A549 (cell line): ENCODE results near the gene DDO. TPM values are rescaled to one million over a fixed set of nuclear protein-coding genes. Genes with fewer than 3 reads are reported as not detected.

Experiments used
- ATAC-seq, 2 experiments: fragments of 200-7000 bp in 1 of 2; fragments of >200 bp in 1 of 2; cut with Nextera tagmentation in 1 of 2; cut with Tn5 transposase in 1 of 2; 3 replicates each; pipeline versions ENCODE4 v1.8.0 to v1.9.1; 2018 to 2020; ENCODE audit warnings: mild to moderate bottlenecking in 1 of 2, moderate library complexity in 1 of 2
- CTCF ChIA-PET: fragments of 300-600 bp; sonication (Branson Sonifier 250); formaldehyde crosslinking; extraction: SDS; loops from one replicate; lab custom pipeline; 2021; ENCODE audit warnings: antibody characterized with exemption, inconsistent platforms; lab: Yijun Ruan, JAX
- POLR2A ChIA-PET: fragments of 350-600 bp; formaldehyde crosslinking; extraction: SDS; loops from one replicate; lab custom pipeline; 2021; ENCODE audit warnings: antibody characterized with exemption, inconsistent platforms; lab: Yijun Ruan, JAX
- DNase-seq, 2 experiments: peaks; one replicate each; pipeline versions ENCODE4 v3.0.0 to v3.0.0-alpha.2; 2011 to 2016; ENCODE audit warnings: low read depth in 1 of 2, low spot score in 1 of 2
- FAIRE-seq: peaks from 2 replicates; lab custom pipeline; 2011; peaks lifted over from hg19 to GRCh38; lab: Jason Lieb, UNC
- H3K27ac ChIP-seq, 2 experiments: fragments of >200 bp; sonication (Bioruptor Twin); formaldehyde crosslinking; 3 replicates each; pipeline ENCODE4 v1.5.1; 2016 to 2017
- H3K4me1 ChIP-seq: fragments of >200 bp; sonication (Bioruptor Twin); formaldehyde crosslinking; 3 replicates; pipeline ENCODE4 v1.6.1; 2016
- H3K4me2 ChIP-seq: fragments of >200 bp; sonication (Bioruptor Twin); formaldehyde crosslinking; 3 replicates; pipeline ENCODE4 v1.6.1; 2016
- H3K4me3 ChIP-seq: fragments of >200 bp; sonication (Bioruptor Twin); formaldehyde crosslinking; 3 replicates; pipeline ENCODE4 v1.5.1; 2016
- H3K9me3 ChIP-seq: fragments of >200 bp; sonication (Bioruptor Twin); formaldehyde crosslinking; 3 replicates; pipeline ENCODE4 v1.6.1; 2016
- CHD2 ChIP-seq: fragments of 150-350 bp; IDR thresholded peaks from 2 replicates; pipeline ENCODE4 v1.6.1; 2014; ENCODE audit warnings: low read length; ENCODE audit not compliant: partially characterized antibody
- CHD4 ChIP-seq: fragments of 200-600 bp; sonication (generic); IDR thresholded peaks from 2 replicates; pipeline ENCODE4 v1.6.1; 2016; ENCODE audit warnings: antibody characterized with exemption, mild to moderate bottlenecking, borderline replicate concordance
- EP300 ChIP-seq, 2 experiments: fragments of >200 bp; sonication (Bioruptor Twin); formaldehyde crosslinking; IDR thresholded peaks; 2 replicates in 1 of 2; 3 replicates in 1 of 2; pipeline ENCODE4 v1.6.1; 2016 to 2017
- FOSL2 ChIP-seq, 2 experiments: fragments of 450-650 bp in 1 of 2; fragments of >200 bp in 1 of 2; sonication (Bioruptor Twin) in 1 of 2; formaldehyde crosslinking; IDR thresholded peaks; 2 replicates each; pipeline versions ENCODE4 v1.5.0 to v1.6.1; 2016 to 2020; ENCODE audit warnings: mild to moderate bottlenecking in 1 of 2, moderate library complexity in 1 of 2
- FOXS1 ChIP-seq: fragments of 250-450 bp; sonication (Bioruptor Pico); IDR thresholded peaks from 2 replicates; pipeline ENCODE4 v1.5.0; 2020; ENCODE audit warnings: mild to moderate bottlenecking, moderate library complexity
- HDAC2 ChIP-seq: fragments of 200-600 bp; sonication (generic); IDR thresholded peaks from 2 replicates; pipeline ENCODE4 v1.6.1; 2016
- HOXA7 ChIP-seq: fragments of 250-450 bp; sonication (Bioruptor Pico); IDR thresholded peaks from 2 replicates; pipeline ENCODE4 v1.5.0; 2020; ENCODE audit warnings: mild to moderate bottlenecking, moderate library complexity
- JUN ChIP-seq, 2 experiments: fragments of >200 bp; sonication (Bioruptor Twin); formaldehyde crosslinking; IDR thresholded peaks; 2 replicates in 1 of 2; 3 replicates in 1 of 2; pipeline ENCODE4 v1.6.1; 2016 to 2017
- JUNB ChIP-seq: fragments of >200 bp; sonication (Bioruptor Twin); formaldehyde crosslinking; IDR thresholded peaks from 2 replicates; pipeline ENCODE4 v1.6.1; 2016
- KDM1A ChIP-seq: fragments of 200-600 bp; sonication (generic); IDR thresholded peaks from 2 replicates; pipeline ENCODE4 v1.6.1; 2016; ENCODE audit warnings: low read depth, mild to moderate bottlenecking
- MAFK ChIP-seq: fragments of 450-650 bp; IDR thresholded peaks from 2 replicates; pipeline ENCODE4 v1.6.1; 2014; ENCODE audit not compliant: partially characterized antibody
- MAZ ChIP-seq: fragments of 150-350 bp; IDR thresholded peaks from 2 replicates; pipeline ENCODE4 v1.6.1; 2014; ENCODE audit warnings: antibody characterized with exemption, low read depth, low read length, borderline replicate concordance
- MYC ChIP-seq: IDR thresholded peaks from 2 replicates; pipeline ENCODE4 v1.6.1; 2012; ENCODE audit warnings: mild to moderate bottlenecking, inconsistent platforms, low read length, improper control_type of control experiment, borderline replicate concordance
- NFE2L2 ChIP-seq: fragments of 150-350 bp; conservative IDR thresholded peaks from 2 replicates; pipeline ENCODE4 v1.6.1; 2014; ENCODE audit warnings: low read length
- NPAS2 ChIP-seq: fragments of 250-450 bp; sonication (Bioruptor Pico); IDR thresholded peaks from 2 replicates; pipeline ENCODE4 v1.8.0; 2022; ENCODE audit warnings: mild to moderate bottlenecking, moderate library complexity, borderline replicate concordance
- PHF8 ChIP-seq: fragments of 200-600 bp; sonication (generic); IDR thresholded peaks from 2 replicates; pipeline ENCODE4 v1.6.1; 2016; ENCODE audit warnings: low read depth, mild to moderate bottlenecking, antibody characterized with exemption, moderate library complexity, borderline replicate concordance
- POLR2A ChIP-seq: IDR thresholded peaks from 2 replicates; pipeline ENCODE4 v1.6.1; 2012; ENCODE audit warnings: mild to moderate bottlenecking, low read length
- POLR2AphosphoS2 ChIP-seq: conservative IDR thresholded peaks from 2 replicates; pipeline ENCODE4 v1.6.1; 2012; ENCODE audit warnings: low read length, improper control_type of control experiment, inconsistent platforms
- RNF2 ChIP-seq: fragments of 200-600 bp; sonication (generic); IDR thresholded peaks from 2 replicates; pipeline ENCODE4 v1.6.1; 2016; ENCODE audit warnings: low read depth, mild to moderate bottlenecking, antibody characterized with exemption, moderate library complexity, borderline replicate concordance
- TP53 ChIP-seq: fragments of 250-450 bp; sonication (Bioruptor Pico); IDR thresholded peaks from 2 replicates; pipeline ENCODE4 v1.5.0; 2021; ENCODE audit warnings: mild to moderate bottlenecking, moderate library complexity
- ZFP36 ChIP-seq: fragments of 450-650 bp; IDR thresholded peaks from 2 replicates; pipeline ENCODE4 v1.6.1; 2014; ENCODE audit warnings: borderline replicate concordance; ENCODE audit not compliant: partially characterized antibody
- WGBS: methylation state at CpG from one replicate; pipeline ENCODE4 v1.1.6; 2017; ENCODE audit errors: missing lambda C conversion rate; 5-methylcytosine and 5-hydroxymethylcytosine counted together
- polyA plus RNA-seq, 4 experiments: library from polyadenylated mRNA; depleted of rRNA in 3 of 4; stranded (reverse); fragments of >200 nt; fragmentation: RNase III in 1 of 4; extraction: RNeasy Plus Mini Kit Qiagen cat#74134 plus additional on column Dnase treatment in 1 of 4; gene quantifications; 2 replicates in 3 of 4; 3 replicates in 1 of 4; pipeline ENCODE4 v1.2.3, GENCODE V29; 2011 to 2017
- TF ChIP-seq, protein P1 (sequence below): fragments of 250-450 bp; sonication (Bioruptor Pico); IDR thresholded peaks from 2 replicates; pipeline ENCODE4 v1.5.0; 2020; ENCODE audit warnings: low read depth, mild to moderate bottlenecking, moderate library complexity
- TF ChIP-seq, protein P2 (sequence below): fragments of 200-600 bp; sonication (generic); IDR thresholded peaks from 2 replicates; pipeline ENCODE4 v1.6.1; 2016; ENCODE audit warnings: antibody characterized with exemption, mild to moderate bottlenecking, moderate library complexity

DDO gene
- polyA plus RNA-seq, 2 of the 4 experiments (the other 2 are of a cell fraction) = 0.04 to 0.05 TPM

DNA sequence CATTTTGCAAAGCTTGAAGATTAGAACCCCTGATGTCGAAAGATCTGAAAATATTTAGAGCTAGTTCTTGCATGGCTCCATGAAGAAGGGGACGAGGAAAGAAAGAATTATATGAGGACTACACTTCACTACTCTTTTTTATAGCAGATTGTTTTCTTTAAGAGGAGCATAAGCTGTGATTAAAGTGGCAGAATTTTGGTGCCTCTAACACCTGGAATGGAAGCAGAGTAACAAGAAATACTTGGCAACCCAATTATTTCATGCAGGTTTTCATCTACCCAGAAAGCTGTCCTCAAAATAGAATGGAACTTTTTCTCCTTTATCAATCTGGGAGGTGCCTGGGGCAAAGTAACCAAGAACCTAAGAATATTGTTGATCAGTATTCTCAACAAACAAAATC, 61.2 kb downstream of the DDO start:
- FAIRE-seq (no peak), DNase-seq (no peak), ATAC-seq (no peak)
- Histone ChIP-seq H3K4me1 (no peaks in the 10 kb centered on the region), H3K27ac (no peak overlapping the region), H3K9me3 (no peaks in the 10 kb centered on the region), H3K4me3 (no peak overlapping the region), H3K4me2 (no peak overlapping the region)
- no peak for TF ChIP-seq NFE2L2
- no peak for TF ChIP-seq KDM1A
- TF ChIP-seq FOSL2 (IDR thresholded peaks at IDR 0.05) = no peak
- TF ChIP-seq FOSL2 (CRISPR knock-in tag; IDR thresholded peaks at IDR 0.05) = no peak
- TF ChIP-seq JUNB = no peak
- no peak for TF ChIP-seq EP300 (IDR thresholded peaks at IDR 0.05)
- TF ChIP-seq CHD2 = no peak
- no peak for TF ChIP-seq NPAS2 (CRISPR knock-in tag)
- TF ChIP-seq PHF8 = no peak
- TF ChIP-seq POLR2A = no peak
- TF ChIP-seq MYC = no peak
- TF ChIP-seq CHD4 = no peak
- TF ChIP-seq ZFP36 = no peak
- TF ChIP-seq HOXA7 (CRISPR knock-in tag) = no peak
- CTCF ChIA-PET = interaction anchor here (1.9 to 2.3 kb wide), 2 partner anchors 11 to 12 kb away, joined by 5 to 7 read pairs; no protein-coding TSS in a partner anchor
- 44% methylated on average over 2 of the region's 2 CpGs for WGBS
- POLR2A ChIA-PET = no interaction called here

DNA sequence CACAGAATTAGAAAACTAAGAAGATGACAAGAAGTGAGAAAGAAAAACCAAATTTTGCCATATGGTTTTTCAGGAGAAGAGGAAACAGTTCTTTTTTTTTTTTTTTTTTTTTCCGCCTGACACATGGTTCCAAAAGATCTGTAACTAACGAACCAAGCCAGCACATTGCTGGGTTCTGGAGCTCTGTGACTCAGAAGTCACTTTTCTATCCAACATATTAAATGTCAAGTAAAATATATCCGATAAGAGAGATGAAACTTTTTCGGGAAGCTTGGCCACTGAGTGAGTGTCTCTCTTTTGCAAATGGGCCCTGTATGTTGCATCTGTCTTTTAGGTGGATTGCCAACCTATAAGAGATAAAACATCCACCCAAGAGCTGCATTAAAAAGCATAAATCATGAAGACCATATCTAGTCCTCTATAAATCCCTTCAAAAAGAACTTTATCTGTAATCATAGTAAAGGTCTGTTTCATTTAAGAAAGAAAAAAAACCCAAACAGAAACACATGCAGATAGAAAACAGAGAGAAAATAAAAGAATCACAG, 61.8 kb downstream of the DDO start:
- ATAC-seq = no peak
- ChIA-PET POLR2A (no interaction called here), CTCF (interaction anchor here (0.7 to 2.3 kb wide), 3 partner anchors 8 to 12 kb away, joined by 3 to 7 read pairs (median 5); no protein-coding TSS in a partner anchor)
- Histone ChIP-seq H3K27ac (no peak overlapping the region), H3K4me1 (no peaks in the 10 kb centered on the region), H3K4me3 (no peak overlapping the region), H3K4me2 (no peak overlapping the region), H3K9me3 (no peaks in the 10 kb centered on the region)
- no peak for DNase-seq
- WGBS = 39% methylated on average over 4 of the region's 4 CpGs
- no peak for FAIRE-seq
- TF ChIP-seq, protein P1, sequence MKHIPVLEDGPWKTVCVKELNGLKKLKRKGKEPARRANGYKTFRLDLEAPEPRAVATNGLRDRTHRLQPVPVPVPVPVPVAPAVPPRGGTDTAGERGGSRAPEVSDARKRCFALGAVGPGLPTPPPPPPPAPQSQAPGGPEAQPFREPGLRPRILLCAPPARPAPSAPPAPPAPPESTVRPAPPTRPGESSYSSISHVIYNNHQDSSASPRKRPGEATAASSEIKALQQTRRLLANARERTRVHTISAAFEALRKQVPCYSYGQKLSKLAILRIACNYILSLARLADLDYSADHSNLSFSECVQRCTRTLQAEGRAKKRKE (CRISPR knock-in tag) = no peak
- TF ChIP-seq POLR2AphosphoS2 (no peak), FOXS1 (CRISPR knock-in tag) (no peak), TP53 (CRISPR knock-in tag) (no peak), JUN (IDR thresholded peaks at IDR 0.05) (no peak), RNF2 (no peak), MAFK (no peak), CHD4 (no peak), HDAC2 (no peak), MAZ (no peak)
- TF ChIP-seq, protein P2, sequence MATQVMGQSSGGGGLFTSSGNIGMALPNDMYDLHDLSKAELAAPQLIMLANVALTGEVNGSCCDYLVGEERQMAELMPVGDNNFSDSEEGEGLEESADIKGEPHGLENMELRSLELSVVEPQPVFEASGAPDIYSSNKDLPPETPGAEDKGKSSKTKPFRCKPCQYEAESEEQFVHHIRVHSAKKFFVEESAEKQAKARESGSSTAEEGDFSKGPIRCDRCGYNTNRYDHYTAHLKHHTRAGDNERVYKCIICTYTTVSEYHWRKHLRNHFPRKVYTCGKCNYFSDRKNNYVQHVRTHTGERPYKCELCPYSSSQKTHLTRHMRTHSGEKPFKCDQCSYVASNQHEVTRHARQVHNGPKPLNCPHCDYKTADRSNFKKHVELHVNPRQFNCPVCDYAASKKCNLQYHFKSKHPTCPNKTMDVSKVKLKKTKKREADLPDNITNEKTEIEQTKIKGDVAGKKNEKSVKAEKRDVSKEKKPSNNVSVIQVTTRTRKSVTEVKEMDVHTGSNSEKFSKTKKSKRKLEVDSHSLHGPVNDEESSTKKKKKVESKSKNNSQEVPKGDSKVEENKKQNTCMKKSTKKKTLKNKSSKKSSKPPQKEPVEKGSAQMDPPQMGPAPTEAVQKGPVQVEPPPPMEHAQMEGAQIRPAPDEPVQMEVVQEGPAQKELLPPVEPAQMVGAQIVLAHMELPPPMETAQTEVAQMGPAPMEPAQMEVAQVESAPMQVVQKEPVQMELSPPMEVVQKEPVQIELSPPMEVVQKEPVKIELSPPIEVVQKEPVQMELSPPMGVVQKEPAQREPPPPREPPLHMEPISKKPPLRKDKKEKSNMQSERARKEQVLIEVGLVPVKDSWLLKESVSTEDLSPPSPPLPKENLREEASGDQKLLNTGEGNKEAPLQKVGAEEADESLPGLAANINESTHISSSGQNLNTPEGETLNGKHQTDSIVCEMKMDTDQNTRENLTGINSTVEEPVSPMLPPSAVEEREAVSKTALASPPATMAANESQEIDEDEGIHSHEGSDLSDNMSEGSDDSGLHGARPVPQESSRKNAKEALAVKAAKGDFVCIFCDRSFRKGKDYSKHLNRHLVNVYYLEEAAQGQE = no peak
